ENCODE results near the gene EGFR.

EGFR gene

DNA sequence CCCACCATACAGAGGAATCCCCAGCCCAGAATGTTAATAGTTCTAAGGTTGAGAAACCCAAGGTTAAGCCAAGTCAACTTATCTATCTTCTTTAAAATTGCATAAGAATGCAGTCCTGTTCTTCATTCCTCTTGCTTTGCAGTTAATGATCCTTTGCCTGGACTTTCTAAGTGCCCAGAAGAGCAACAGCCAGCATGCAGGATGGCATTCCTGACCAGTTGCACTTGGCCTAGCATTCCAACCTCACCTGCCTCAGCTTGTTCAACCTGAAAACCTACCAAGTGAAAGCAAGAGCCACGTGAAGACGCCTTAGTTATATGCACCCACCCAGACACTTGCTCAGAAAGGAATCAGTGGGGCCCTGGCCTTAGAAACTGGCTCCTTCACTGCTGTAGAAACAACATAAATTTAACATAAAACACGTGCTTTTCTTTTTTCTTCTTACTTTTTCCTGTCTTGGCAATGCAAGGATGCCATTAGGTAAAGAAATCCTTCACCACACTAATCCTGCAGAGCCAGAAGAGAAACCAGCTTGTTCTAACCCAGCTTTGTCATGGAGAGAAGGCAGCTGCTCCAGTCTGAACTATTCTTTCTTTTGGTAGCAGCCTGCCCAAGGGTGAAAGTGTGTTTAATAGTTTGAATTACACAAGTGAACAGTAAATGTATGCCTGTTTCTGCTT lies 25.0 kb downstream of the EGFR start:
- DNase-seq = no peak

DNA sequence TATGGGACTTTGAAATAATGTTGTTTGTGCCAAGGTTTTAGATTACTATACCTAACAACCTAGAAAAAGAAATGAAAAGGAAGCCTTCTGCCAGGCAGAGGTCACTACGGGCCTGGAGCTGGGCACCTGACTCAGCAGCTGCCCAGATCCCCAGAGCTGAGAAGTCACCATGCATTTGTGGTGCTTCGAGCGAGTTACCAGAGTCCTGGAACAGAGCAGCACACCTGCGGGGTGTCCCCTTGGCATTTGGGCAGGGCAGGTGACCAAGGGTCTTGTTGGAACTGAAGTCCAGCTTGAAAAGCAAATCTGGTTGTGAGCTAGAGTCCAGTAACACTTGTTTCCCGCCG lies 25.5 kb downstream of the EGFR start:
- no peak for DNase-seq

DNA sequence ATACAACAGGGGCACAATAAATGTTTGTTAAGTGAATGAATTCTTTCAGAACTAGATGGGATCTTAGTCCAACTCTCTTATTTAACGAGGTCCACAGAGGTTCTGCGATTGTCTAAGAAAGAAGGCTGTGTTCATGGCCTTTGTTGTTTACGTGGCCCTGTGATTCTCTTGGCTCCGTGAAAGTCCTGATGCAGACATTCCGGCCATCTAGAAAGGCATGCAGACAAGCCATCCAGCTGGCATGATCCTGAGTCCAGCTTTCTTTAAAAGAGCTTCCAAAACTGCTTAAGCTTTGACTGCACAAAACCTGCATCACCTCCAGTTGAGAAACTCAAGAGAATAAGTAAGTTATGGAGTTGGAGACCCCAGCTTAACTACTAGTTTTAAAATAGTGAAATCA lies 26.0 kb downstream of the EGFR start:
- DNase-seq = no peak

- DNase-seq = no peak
Observed at GRCh38 chr7:55046582-55047342, 27.9 kb downstream of the EGFR start.

DNA sequence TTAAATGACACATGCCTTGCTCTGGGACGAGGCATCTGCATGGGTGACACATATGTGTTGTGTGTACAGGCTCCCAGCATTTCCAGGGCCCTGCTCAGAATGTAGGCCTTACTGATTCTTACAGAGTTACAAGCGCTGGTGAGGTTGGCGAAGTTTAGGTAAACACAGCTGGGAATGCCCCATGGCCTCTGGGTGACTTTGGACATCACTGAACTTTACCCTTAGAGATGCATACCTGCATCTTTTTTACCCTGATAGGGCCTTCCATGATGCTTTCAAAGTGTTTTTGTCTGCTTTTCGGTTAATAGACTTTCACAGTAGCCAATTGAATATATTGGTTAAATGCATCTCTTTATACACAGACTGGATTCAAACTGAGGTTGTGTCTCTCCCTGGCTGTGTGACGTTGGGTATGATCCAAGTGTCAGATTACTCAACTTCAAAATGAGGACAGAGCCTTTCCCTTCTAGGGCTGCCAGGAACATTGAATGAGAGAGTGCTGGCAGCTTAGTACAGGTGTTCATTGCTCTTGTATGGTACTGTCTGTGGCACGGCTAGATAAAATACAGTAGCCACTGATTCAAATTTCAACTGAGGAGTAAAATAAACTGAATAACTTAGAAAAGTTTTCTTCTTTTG lies 29.5 kb downstream of the EGFR start:
- DNase-seq = no peak

DNA sequence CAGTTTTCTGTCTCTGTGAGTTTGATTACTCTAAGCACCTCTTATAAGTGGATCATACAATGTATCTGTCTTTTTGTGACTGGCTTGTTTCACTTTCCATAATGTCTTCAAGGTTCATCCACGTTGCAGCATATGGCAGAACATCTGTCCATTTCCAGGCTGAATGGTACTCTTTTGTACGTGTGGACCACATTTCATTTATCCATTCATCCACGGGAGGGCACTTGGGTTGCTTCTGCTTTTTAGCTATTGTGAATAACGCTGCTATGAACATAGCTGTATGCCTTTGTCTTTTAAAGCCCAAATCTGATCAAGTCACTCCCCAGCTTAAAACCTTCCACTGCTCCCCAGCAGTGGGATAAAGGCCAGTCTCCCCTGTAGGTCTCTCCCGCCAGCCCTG lies 31.5 kb downstream of the EGFR start:
- no peak for DNase-seq

DNA sequence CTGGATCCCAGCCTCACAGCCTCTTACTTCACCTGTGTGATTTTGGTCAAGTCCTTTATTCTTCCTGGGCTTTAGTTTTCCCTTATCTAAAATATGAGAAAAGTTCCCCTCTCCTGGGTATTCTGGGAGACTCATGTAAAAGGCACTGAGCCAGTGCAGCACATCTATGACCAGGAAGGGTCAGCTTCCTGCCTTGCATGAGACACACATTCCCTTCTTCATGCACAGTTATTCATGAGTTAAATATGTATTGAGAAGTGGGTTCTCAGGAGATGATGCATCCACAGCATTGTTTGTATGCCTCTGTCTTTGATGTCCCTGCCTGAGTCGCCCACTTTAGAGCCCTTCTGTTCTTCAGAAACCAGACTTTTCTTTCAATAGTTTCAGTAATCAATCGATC lies 33.3 kb downstream of the EGFR start:
- no peak for DNase-seq

- no peak for DNase-seq
Observed at GRCh38 chr7:55052741-55053427, 34.1 kb downstream of the EGFR start.

DNA sequence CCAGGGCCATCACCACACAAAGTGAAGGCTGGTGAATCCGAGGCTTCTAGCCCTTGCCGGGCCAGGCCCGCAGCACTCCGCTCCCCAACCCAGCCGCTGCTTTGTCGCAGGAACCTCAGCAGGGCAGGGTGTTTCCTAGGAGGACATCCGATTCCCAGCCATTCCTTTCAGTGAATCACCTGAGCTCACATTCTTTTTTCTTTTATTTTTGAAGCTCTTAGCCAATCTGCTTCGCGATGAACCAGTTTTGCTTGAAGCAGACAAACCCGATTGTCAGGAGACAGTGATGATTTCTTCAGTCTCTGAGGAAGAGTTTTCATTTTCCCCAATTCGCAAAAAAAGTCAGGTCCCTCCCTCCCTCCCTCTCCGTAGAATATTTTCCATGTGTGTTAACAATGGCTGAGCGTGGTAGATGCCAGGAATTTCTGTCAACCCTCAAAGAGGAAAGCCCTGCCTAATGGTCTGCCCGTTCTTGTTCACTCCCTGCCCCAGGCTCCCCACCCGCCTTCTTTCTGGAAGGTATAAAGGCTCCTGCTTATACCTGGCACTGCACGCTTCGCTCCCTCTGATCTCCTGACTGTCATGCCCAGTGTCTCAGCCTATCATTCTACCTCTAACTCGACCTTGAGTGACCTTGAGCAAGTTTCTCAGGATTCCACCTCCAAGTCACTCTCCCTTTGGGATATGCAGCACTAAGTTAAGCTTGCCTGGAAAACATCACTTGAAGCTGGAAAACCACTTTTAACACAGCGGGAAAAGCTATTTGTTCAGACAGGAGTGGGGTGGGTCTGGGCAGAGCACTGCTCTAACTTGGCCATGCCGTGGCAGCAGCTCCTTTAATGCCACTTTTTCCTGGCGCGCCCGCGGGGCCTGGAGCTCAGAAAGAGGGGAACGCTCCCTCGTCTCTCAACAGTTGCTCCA lies 35.1 kb downstream of the EGFR start:
- no peak for DNase-seq

DNA sequence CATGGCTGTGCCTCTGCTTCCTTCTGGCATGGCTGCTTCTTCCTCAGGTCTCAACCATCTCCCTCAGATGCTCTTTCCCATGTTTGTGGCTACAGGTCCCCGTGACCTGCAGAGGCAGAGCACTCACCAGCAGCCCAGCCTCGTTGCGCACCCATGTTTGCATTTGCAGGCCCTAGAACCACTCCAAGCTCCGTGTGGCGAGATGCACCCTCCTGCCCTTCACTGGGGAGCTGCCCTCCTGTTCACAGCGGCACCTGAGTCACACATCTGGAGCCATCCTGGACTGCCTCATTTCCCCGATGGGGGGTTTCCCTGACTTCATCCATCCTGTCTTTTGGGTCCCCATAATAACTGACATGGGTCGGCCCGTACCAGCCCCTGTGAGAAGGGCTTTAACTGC lies 35.9 kb downstream of the EGFR start:
- no peak for DNase-seq

DNA sequence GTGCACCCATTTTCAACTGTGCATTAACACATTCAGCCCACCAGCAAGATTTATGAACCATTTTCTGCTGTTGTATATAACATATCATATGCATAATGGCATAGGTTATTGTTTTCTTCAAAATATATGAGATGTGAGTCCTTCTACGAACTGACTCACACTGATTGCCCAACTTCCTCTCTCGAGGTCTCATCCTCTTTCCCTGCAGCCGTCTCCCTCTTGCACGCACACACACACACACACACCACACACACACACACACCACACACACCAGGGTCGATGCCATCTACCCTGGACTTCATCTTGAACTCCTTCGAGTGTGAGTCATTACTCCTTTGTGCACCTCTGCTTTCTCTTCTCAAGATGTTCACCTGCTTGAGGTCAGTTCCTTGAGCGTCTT lies 36.7 kb downstream of the EGFR start:
- no peak for DNase-seq

DNA sequence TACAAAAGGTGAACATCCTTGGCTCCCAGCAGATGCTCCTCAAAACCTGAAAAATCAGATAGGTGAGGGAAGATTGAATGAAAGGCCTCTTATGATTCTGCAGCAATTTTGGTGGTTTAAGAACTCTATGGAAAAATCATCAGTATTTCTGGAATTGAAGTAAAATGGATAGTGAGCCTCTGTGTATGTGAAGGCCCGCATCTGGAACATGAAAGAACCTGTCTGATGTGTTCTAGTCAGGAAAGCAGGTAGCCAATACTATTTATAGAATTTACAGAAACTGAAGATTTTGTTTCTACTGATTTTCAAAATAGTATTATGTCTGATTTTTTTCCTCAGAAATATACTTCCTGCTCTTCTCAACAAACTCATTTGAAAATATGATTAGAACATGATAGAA lies 37.3 kb downstream of the EGFR start:
- DNase-seq = no peak

- DNase-seq = no peak
Observed at GRCh38 chr7:55056577-55057480, 38.0 kb downstream of the EGFR start.

DNA sequence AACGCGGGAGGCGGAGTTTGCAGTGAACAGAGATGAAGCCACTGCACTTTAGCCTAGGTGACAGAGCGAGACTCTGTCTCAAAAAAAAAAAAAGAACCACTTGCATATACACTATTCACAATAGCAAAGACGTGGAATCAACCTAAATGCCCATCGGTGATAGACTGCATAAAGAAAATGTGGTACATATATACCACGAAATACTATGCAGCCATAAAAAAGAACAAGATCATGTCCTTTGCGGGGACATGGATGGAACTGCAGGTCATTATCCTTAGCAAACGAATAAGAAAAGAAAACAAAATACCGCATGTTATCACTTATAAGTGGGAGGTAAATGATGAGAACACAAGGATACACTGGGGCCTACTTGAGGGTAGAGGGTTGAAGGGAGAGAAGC lies 39.5 kb downstream of the EGFR start:
- DNase-seq = no peak

DNA sequence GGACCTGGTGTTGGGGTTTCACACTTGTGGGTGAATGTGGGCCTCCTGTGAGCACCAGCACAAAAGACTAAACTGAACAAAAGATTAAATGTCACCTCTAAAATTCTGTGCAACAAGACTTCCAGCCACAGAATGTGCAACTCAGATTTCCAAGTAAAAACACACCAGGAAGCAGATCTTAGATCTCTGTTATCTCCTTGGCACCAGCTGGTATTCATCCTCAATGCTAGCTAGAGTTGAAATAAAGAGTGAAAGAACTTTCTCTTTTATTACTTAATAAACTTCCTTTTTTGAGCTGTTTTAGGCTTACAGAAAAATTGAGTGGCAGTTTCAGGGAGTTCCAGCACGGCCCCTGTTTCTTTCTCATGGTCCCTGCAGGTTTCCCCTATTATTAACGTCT lies 40.2 kb downstream of the EGFR start:
- no peak for DNase-seq

DNA sequence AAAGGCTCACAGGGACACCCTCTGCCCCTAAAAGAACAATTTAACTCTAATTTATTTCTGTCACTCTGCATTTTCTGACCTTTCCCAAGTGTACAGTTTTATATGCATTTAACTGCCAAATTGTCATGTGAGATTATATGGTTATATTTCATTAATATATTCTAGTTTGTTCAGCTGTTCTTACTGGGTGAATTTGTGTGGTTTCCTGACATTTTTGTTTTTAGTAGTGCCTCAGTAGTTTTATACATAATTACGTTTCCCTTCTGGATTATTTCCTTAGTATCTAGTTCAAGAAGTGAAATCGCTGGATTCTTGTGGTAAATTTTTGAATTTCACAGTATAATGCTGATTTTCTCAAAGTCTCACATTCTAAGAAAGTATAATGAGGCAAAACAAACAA lies 41.3 kb downstream of the EGFR start:
- DNase-seq = no peak

GRCh38 chr7:55060636-55061022 lies 41.8 kb downstream of the EGFR start:
- no peak for DNase-seq

GRCh38 chr7:55061726-55062499 lies 43.1 kb downstream of the EGFR start:
- DNase-seq = no peak

- no peak for DNase-seq
Observed at GRCh38 chr7:55063061-55063460, 44.2 kb downstream of the EGFR start.

GRCh38 chr7:55063633-55064032 lies 44.8 kb downstream of the EGFR start:
- no peak for DNase-seq

DNA sequence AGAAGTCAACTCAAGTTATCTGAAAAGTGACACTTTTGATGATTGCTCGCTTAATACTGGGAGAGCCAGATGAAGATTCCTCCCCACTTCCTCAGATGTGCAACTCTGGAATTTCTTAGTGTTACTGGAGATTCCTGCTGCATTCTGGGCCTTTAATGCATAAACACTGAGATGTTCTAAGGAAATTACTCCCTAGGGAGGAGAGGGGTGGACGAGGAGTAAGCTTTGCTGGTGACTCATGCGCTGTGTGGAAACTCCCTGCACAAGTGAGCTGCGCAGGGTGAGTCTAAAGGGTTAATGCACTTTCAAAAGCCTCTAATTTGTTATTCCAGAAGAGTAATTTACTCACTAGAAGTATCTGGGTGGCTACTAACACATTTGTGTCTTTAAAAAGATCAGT lies 46.3 kb downstream of the EGFR start:
- DNase-seq = no peak
